IMR-90 (cell line): ENCODE results near the gene DPYD.

Experiments
- MXI1 ChIP-seq: IDR thresholded peaks from 2 replicates; pipeline ENCODE4 v1.6.1; 2012; ENCODE audit warnings: low read depth, mild to moderate bottlenecking, low read length, moderate library complexity, borderline replicate concordance
- POLR2A ChIP-seq: IDR thresholded peaks from 2 replicates; pipeline ENCODE4 v1.6.1; 2012; ENCODE audit warnings: mild to moderate bottlenecking, low read depth, low read length
- TF ChIP-seq, protein P1 (sequence below): fragments of 150-350 bp; IDR thresholded peaks from 2 replicates; pipeline ENCODE4 v1.6.1; 2016; ENCODE audit warnings: low read depth, mild to moderate bottlenecking, low read length, moderate library complexity, borderline replicate concordance

DNA sequence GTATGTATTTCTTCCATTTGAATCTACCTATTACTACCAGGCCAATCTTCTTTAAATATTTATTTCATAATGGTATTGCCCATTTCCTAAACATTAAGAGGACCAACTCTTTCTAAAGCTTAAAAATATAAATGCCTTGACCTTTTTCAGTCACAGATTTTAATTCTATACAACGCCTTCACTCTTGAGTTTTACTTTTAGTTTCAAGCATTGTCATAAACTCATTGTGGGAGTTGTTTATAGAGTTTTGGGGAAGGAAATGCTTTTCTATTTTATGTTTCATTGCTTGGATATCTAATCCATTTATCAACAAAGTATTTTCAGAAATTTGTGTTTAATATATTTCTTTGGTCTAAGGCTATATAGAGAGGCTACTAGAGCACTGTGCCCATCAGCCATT, 155.8 kb downstream of the DPYD start:
- TF ChIP-seq MXI1 = no peak
- TF ChIP-seq POLR2A = no peak
- TF ChIP-seq, protein P1, sequence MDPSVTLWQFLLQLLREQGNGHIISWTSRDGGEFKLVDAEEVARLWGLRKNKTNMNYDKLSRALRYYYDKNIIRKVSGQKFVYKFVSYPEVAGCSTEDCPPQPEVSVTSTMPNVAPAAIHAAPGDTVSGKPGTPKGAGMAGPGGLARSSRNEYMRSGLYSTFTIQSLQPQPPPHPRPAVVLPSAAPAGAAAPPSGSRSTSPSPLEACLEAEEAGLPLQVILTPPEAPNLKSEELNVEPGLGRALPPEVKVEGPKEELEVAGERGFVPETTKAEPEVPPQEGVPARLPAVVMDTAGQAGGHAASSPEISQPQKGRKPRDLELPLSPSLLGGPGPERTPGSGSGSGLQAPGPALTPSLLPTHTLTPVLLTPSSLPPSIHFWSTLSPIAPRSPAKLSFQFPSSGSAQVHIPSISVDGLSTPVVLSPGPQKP = no peak
